ENCODE results near the gene ALDH3B1.

DNA sequence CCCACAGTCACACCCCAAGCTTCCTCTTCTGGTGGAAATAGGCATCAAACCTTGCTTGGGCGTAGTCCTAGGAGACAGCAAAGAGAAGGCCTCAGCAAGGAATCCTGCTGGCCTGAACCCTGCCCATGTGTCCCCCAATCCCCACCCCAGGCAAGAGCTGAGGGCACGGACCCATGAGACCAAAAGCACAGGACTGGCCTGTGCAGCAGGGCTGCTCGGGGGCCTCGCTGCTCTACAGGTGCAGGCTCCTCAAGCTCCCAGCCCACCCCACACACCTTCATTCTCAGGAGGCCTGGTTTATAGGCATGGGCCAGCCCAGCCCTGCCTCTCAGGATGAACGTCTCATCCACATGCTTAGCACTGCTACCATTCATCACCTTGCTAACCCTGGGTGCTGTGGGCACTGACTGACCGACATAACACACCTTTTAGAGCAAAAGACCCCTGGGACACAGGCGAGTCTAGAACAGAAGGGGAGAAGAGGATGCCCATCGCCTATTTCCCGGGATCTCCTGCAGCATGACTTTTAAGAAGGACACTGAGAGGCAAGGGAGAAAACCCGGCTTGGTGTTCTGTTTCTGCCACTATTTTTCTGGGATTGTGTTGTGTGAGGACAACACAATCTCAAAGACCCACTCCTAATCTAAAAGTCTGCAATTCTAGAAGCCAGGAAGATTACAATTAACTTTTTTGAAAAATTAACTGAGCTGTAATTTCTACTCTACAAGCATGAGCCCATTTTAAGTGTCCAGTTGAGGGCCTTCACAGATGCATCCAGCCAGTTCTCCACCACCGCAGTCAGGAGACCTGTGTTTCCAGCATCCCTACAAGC, 44.1 kb downstream of the ALDH3B1 start:
- TF ChIP-seq EZH2 (IDR thresholded peaks at IDR 0.05; ENCODE audit: low read length), result no peak
- TF ChIP-seq, protein P1, sequence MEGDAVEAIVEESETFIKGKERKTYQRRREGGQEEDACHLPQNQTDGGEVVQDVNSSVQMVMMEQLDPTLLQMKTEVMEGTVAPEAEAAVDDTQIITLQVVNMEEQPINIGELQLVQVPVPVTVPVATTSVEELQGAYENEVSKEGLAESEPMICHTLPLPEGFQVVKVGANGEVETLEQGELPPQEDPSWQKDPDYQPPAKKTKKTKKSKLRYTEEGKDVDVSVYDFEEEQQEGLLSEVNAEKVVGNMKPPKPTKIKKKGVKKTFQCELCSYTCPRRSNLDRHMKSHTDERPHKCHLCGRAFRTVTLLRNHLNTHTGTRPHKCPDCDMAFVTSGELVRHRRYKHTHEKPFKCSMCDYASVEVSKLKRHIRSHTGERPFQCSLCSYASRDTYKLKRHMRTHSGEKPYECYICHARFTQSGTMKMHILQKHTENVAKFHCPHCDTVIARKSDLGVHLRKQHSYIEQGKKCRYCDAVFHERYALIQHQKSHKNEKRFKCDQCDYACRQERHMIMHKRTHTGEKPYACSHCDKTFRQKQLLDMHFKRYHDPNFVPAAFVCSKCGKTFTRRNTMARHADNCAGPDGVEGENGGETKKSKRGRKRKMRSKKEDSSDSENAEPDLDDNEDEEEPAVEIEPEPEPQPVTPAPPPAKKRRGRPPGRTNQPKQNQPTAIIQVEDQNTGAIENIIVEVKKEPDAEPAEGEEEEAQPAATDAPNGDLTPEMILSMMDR (optimal IDR thresholded peaks at IDR 0.05 in 1 of 3, IDR thresholded peaks at IDR 0.05 in 1 of 3, conservative IDR thresholded peaks at IDR 0.05 in 1 of 3; ENCODE audit: extremely low read depth in 1 of 3, insufficient read depth in 2 of 3, low read length in 3 of 3), result no peak
